ENCODE data around the gene SIPA1L2. TPM values are rescaled to one million over a fixed set of nuclear protein-coding genes. Genes with fewer than 3 reads are reported as not detected.
A peak's percentile ranks its signal among the peaks of the same experiment; 100 is the strongest.

Gene SIPA1L2
- 1 to 10 TPM in 1 of 5 experiments, under 1 TPM in 4; 0.27 to 4.9 (median 0.69) TPM for total RNA-seq
- under 1 TPM in 1 of 2 donors, not detected in 1; 0.08 TPM for polyA plus RNA-seq
- total RNA-seq: 0.40 reads per million

DNA sequence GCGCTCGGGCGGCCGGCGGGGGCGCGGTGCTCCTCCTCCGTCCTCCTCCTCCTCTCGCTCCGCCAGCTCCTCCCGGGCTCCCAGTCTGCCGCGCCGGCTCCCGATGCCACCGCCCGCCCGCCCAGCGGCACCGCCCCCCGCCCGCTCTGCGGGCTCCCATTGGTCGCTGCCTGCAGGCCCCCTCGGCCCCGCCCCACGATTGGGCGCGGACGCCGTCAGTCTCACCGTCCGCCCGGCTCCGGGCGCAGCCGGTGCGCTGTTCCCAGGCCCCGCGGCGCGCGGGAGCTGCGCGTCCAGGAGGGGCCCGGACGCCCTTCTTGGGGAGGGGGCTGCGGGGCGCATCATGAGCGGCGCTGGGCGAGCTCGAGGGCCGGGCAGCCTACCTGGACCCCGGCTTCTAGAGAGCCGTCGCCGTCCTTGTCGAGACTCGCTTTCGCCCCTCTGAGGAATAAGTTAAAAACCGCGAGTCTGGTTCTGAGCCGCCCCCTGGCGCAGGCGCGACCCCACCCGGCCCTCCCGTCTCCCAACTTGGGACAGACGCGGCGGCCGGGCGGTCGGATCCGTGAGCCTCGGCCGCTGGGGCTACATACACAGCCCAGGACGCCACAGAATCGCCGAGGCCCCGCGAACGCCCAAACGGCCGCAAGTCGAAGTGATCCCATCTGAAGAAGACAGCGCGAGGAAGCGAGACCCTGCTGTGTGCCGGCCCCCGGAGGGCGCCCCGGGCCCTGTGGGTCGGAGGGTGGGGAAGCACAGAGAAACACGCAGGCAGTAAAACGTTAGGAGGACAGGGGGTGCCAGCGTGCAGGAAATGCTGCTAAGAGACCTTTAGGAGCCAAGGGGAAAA, at the start of gene SIPA1L2:
SIPA1L2 (minus strand) TSS at position 87 of the 847 bp plus-strand sequence. CDS start 114,794 bp downstream, outside the sequence.
- Histone ChIP-seq H3K27me3 (ENCODE audit: control insufficient read depth in 2 of 2, insufficient read depth in 2 of 2, low read length in 2 of 2) (peaks cover 0 to 3% of the 10 kb centered on the region in 2 donors), H3K4me1 (ENCODE audit: control insufficient read depth in 2 of 2, insufficient read depth in 2 of 2, low read length in 2 of 2) (peaks cover 4 to 8% of the 10 kb centered on the region in 2 donors), H3K9me3 (ENCODE audit: control insufficient read depth in 2 of 3, low read length in 3 of 3) (no peaks in the 10 kb centered on the region), H3K27ac (ENCODE audit: low read depth, low read length) (no peak within 1 kb of the TSS), H3K36me3 (ENCODE audit: control insufficient read depth in 2 of 3, insufficient read depth in 3 of 3, low read length in 3 of 3) (no peaks in the 10 kb centered on the region), H3K4me3 (ENCODE audit: low read length) (peak within 1 kb of the TSS; percentile 58)
- intact Hi-C loops (cut with micrococcal nuclease): loop anchor here (1.0 to 10.0 kb wide), 6 partner anchors 177 to 652 kb away; partner anchors contain the start of genes NTPCR (in 2 of the 2) and MAP10 (in 1 of the 2)
- peak within 1 kb of the TSS in 2 of 9 donors; percentile 14 to 64 for H3K27ac Mint-ChIP-seq
- DNase-seq (peak; percentile 66 to 95 (median 84)), ATAC-seq (peak; percentile 96)
- ChIA-PET POLR2A (no interaction called here), CTCF (no interaction called here)
- H3K4me1 Mint-ChIP-seq: peaks cover 14 to 30% (median 27%) of the 10 kb centered on the region in 7 donors
- H3K4me3 Mint-ChIP-seq: peak within 1 kb of the TSS; percentile 82 to 91 (median 86)
- no peaks in the 10 kb centered on the region for H3K36me3 Mint-ChIP-seq
- peaks cover 11 to 59% (median 29%) of the 10 kb centered on the region in 5 donors for H3K27me3 Mint-ChIP-seq
- H3K9me3 Mint-ChIP-seq: no peaks in the 10 kb centered on the region

DNA sequence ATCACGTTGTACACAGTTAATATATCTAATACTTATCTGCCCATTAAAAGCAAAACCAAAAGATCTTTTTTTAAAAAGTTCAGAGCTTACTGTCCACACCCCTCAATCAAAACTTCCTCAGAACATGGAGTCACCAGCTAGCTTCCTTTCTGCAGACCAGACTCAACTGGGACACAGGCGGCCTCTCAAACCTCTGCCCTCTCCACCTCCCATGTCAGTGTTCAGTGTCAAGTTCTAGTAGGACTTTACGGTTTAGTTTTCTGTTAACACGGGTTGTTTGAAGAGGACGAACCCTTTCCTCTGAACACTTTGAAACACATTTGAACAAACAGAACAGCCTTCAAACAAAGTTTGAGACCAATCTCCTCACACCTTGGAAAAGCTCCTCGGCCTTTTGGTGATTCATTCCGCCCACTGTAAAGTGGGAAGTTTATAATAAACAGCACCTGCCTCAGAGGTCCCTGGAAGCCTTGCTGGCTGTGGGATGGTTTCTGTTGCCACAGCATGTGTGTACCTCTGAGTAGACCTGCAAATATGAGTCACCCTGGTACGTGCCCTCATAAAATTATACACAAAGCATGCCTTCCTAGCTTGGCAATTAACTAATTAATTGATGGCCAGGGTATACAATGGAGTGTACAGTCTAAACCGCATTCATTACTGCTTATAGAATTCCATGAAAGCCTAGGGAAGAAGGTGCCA, 48.4 kb upstream of the SIPA1L2 start:
- H3K36me3 ChIP-seq (ENCODE audit: control insufficient read depth in 2 of 3, insufficient read depth in 3 of 3, low read length in 3 of 3): no peaks in the 10 kb centered on the region
- no peak overlapping the region for H3K27ac ChIP-seq (ENCODE audit: low read depth, low read length)
- intact Hi-C loops (cut with micrococcal nuclease): no loop called here
- no peaks in the 10 kb centered on the region for H3K36me3 Mint-ChIP-seq
- H3K27ac Mint-ChIP-seq: no peak overlapping the region
- no peak overlapping the region for H3K4me3 Mint-ChIP-seq
- no peaks in the 10 kb centered on the region for H3K27me3 ChIP-seq (ENCODE audit: control insufficient read depth in 2 of 2, insufficient read depth in 2 of 2, low read length in 2 of 2)
- ChIA-PET POLR2A (no interaction called here), CTCF (no interaction called here)
- H3K27me3 Mint-ChIP-seq: peaks cover 0 to 8% (median 2%) of the 10 kb centered on the region in 5 donors
- peaks cover 0 to 1% (median 0%) of the 10 kb centered on the region in 11 donors for H3K9me3 Mint-ChIP-seq
- DNase-seq: no peak
- no peak for ATAC-seq
- no peaks in the 10 kb centered on the region for H3K4me1 ChIP-seq (ENCODE audit: control insufficient read depth in 2 of 2, insufficient read depth in 2 of 2, low read length in 2 of 2)
- no peaks in the 10 kb centered on the region for H3K9me3 ChIP-seq (ENCODE audit: control insufficient read depth in 2 of 3, low read length in 3 of 3)
- no peaks in the 10 kb centered on the region for H3K4me1 Mint-ChIP-seq
- no peak overlapping the region for H3K4me3 ChIP-seq (ENCODE audit: low read length)

DNA sequence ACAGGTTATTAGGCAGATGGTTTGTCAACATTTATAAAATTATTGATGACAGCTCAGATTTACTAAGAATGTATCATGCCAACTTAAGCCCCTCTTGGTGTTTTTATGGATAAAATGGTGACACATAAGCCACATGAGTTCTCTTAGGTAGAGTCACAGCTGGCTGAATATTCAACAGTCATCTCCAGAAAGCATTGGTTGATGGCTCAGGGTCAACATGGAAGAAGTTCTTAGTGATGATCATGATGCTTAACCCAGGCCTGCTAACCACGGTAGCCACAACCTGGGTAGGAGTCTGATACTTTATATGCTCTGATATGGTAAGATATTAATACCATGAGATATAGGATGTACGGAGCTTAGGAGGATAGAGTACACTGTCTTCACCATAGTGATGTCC, 46.4 kb upstream of the SIPA1L2 start:
- intact Hi-C loops (cut with micrococcal nuclease): no loop called here
- Histone ChIP-seq H3K27ac (ENCODE audit: low read depth, low read length) (no peak overlapping the region), H3K4me3 (ENCODE audit: low read length) (no peak overlapping the region), H3K36me3 (ENCODE audit: control insufficient read depth in 2 of 3, insufficient read depth in 3 of 3, low read length in 3 of 3) (no peaks in the 10 kb centered on the region), H3K9me3 (ENCODE audit: control insufficient read depth in 2 of 3, low read length in 3 of 3) (no peaks in the 10 kb centered on the region), H3K4me1 (ENCODE audit: control insufficient read depth in 2 of 2, insufficient read depth in 2 of 2, low read length in 2 of 2) (no peaks in the 10 kb centered on the region), H3K27me3 (ENCODE audit: control insufficient read depth in 2 of 2, insufficient read depth in 2 of 2, low read length in 2 of 2) (no peaks in the 10 kb centered on the region)
- ChIA-PET POLR2A (no interaction called here), CTCF (no interaction called here)
- H3K4me3 Mint-ChIP-seq: no peak overlapping the region
- H3K36me3 Mint-ChIP-seq: no peaks in the 10 kb centered on the region
- no peaks in the 10 kb centered on the region for H3K4me1 Mint-ChIP-seq
- H3K9me3 Mint-ChIP-seq: peaks cover 0 to 1% (median 0%) of the 10 kb centered on the region in 11 donors
- H3K27ac Mint-ChIP-seq: no peak overlapping the region
- H3K27me3 Mint-ChIP-seq: peaks cover 0 to 10% (median 4%) of the 10 kb centered on the region in 5 donors
- DNase-seq (no peak), ATAC-seq (no peak)

- POLR2A ChIA-PET: no interaction called here
- H3K27ac Mint-ChIP-seq: no peak overlapping the region
- Histone ChIP-seq H3K27me3 (ENCODE audit: control insufficient read depth in 2 of 2, insufficient read depth in 2 of 2, low read length in 2 of 2) (no peaks in the 10 kb centered on the region), H3K9me3 (ENCODE audit: control insufficient read depth in 2 of 3, low read length in 3 of 3) (no peaks in the 10 kb centered on the region), H3K27ac (ENCODE audit: low read depth, low read length) (no peak overlapping the region), H3K4me3 (ENCODE audit: low read length) (no peak overlapping the region), H3K4me1 (ENCODE audit: control insufficient read depth in 2 of 2, insufficient read depth in 2 of 2, low read length in 2 of 2) (no peaks in the 10 kb centered on the region), H3K36me3 (ENCODE audit: control insufficient read depth in 2 of 3, insufficient read depth in 3 of 3, low read length in 3 of 3) (no peaks in the 10 kb centered on the region)
- DNase-seq: no peak
- ATAC-seq: no peak
- H3K27me3 Mint-ChIP-seq: peaks cover 0 to 10% (median 4%) of the 10 kb centered on the region in 5 donors
- no peaks in the 10 kb centered on the region for H3K36me3 Mint-ChIP-seq
- peaks cover 0 to 1% (median 0%) of the 10 kb centered on the region in 11 donors for H3K9me3 Mint-ChIP-seq
- H3K4me3 Mint-ChIP-seq: no peak overlapping the region
- no peaks in the 10 kb centered on the region for H3K4me1 Mint-ChIP-seq
- intact Hi-C loops (cut with micrococcal nuclease): no loop called here
- CTCF ChIA-PET: no interaction called here
Measured at GRCh38 chr1:232675898-232676297, 46.0 kb upstream of the SIPA1L2 start.

DNA sequence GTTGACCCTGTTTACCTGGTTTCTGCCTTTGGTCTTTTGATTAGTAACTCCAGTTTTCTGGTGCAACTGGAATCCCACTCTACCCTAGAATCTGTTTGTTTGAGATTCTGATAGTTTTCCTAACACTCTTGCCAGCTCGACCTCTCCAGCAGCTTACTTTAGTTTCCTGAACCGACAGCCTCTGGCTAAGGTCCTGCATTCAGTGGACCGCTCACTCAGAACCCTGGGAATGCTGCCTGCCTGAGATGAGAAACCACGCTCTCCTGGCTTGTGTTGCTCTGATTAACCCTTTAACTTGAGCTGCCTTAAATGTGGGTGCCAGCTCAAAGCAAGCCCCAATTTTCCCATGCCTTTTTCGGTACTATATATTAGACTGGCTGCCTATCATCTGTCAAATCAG, 45.3 kb upstream of the SIPA1L2 start:
- ATAC-seq (no peak), DNase-seq (no peak)
- H3K9me3 Mint-ChIP-seq: no peaks in the 10 kb centered on the region
- Histone ChIP-seq H3K9me3 (ENCODE audit: control insufficient read depth in 2 of 3, low read length in 3 of 3) (no peaks in the 10 kb centered on the region), H3K36me3 (ENCODE audit: control insufficient read depth in 2 of 3, insufficient read depth in 3 of 3, low read length in 3 of 3) (no peaks in the 10 kb centered on the region), H3K27me3 (ENCODE audit: control insufficient read depth in 2 of 2, insufficient read depth in 2 of 2, low read length in 2 of 2) (no peaks in the 10 kb centered on the region), H3K4me3 (ENCODE audit: low read length) (no peak overlapping the region), H3K27ac (ENCODE audit: low read depth, low read length) (no peak overlapping the region), H3K4me1 (ENCODE audit: control insufficient read depth in 2 of 2, insufficient read depth in 2 of 2, low read length in 2 of 2) (no peaks in the 10 kb centered on the region)
- intact Hi-C loops (cut with micrococcal nuclease): no loop called here
- ChIA-PET POLR2A (no interaction called here), CTCF (no interaction called here)
- H3K4me3 Mint-ChIP-seq: no peak overlapping the region
- H3K27me3 Mint-ChIP-seq: peaks cover 0 to 11% (median 4%) of the 10 kb centered on the region in 5 donors
- H3K27ac Mint-ChIP-seq: no peak overlapping the region
- H3K4me1 Mint-ChIP-seq: no peaks in the 10 kb centered on the region
- no peaks in the 10 kb centered on the region for H3K36me3 Mint-ChIP-seq

DNA sequence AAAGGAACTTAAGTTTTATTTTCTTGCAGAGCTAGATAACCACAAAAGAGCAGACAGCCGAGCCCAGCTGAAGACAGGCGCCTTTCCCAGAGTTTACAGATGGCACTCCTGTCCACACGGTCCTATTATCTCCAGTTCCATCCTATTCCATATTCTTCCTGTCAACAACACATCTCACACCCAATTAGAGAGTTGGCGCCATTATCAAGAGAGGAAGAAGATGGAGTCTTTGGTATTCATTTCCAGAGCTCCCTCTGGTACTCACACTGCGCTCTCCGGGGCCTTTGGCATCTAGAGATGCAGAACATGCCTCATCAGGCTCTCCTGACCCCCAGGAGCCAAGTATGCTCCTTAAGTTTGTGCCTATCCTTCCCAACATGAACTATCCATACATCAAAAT, 43.3 kb upstream of the SIPA1L2 start:
- intact Hi-C loops (cut with micrococcal nuclease): no loop called here
- DNase-seq (no peak), ATAC-seq (no peak)
- Mint-ChIP-seq H3K4me3 (no peak overlapping the region), H3K27ac (peak overlapping the region in 1 of 9 donors; percentile 60), H3K36me3 (no peaks in the 10 kb centered on the region), H3K9me3 (no peaks in the 10 kb centered on the region), H3K4me1 (peaks cover 0 to under 1% (median 0%) of the 10 kb centered on the region in 7 donors), H3K27me3 (peaks cover 4 to 18% (median 6%) of the 10 kb centered on the region in 5 donors)
- ChIA-PET POLR2A (no interaction called here), CTCF (no interaction called here)
- Histone ChIP-seq H3K9me3 (ENCODE audit: control insufficient read depth in 2 of 3, low read length in 3 of 3) (no peaks in the 10 kb centered on the region), H3K27me3 (ENCODE audit: control insufficient read depth in 2 of 2, insufficient read depth in 2 of 2, low read length in 2 of 2) (no peaks in the 10 kb centered on the region), H3K4me3 (ENCODE audit: low read length) (no peak overlapping the region), H3K36me3 (ENCODE audit: control insufficient read depth in 2 of 3, insufficient read depth in 3 of 3, low read length in 3 of 3) (no peaks in the 10 kb centered on the region), H3K4me1 (ENCODE audit: control insufficient read depth in 2 of 2, insufficient read depth in 2 of 2, low read length in 2 of 2) (no peaks in the 10 kb centered on the region), H3K27ac (ENCODE audit: low read depth, low read length) (no peak overlapping the region)

All from naive thymus-derived CD4-positive, alpha-beta T cell (primary cell).